NCI-H2227 (cell line): ENCODE measurements around the gene TMPRSS4.

ENCODE experiments used
- DNase-seq: peaks from one replicate; lab custom pipeline; 2025; ENCODE audit not compliant: unreplicated experiment; lab: John Stamatoyannopoulos, UW

The TMPRSS4 gene

GRCh38 chr11:118076754-118077281 lies at the start of gene TMPRSS4:
Gene TMPRSS4, plus strand, starts transcription at chr11:118077078. Its CDS starts 225 bp downstream, at chr11:118077303.
- no peak for DNase-seq

- DNase-seq: no peak
Measured at GRCh38 chr11:118027694-118028093, 49.2 kb upstream of the TMPRSS4 start.

GRCh38 chr11:118028626-118029025 lies 48.3 kb upstream of the TMPRSS4 start:
- no peak for DNase-seq

- DNase-seq: no peak
Measured at GRCh38 chr11:118033443-118033842, 43.4 kb upstream of the TMPRSS4 start.

GRCh38 chr11:118042141-118042540 lies 34.7 kb upstream of the TMPRSS4 start:
- DNase-seq: no peak

GRCh38 chr11:118042796-118043195 lies 34.1 kb upstream of the TMPRSS4 start:
- DNase-seq: no peak

GRCh38 chr11:118045191-118045590 lies 31.7 kb upstream of the TMPRSS4 start:
- DNase-seq: no peak

- DNase-seq: no peak
Measured at GRCh38 chr11:118046051-118046963, 30.6 kb upstream of the TMPRSS4 start.

- no peak for DNase-seq
Measured at GRCh38 chr11:118046964-118047700, 29.7 kb upstream of the TMPRSS4 start.

- DNase-seq: no peak
Measured at GRCh38 chr11:118047749-118048148, 29.1 kb upstream of the TMPRSS4 start.

- DNase-seq: no peak
Measured at GRCh38 chr11:118048472-118049370, 28.2 kb upstream of the TMPRSS4 start.

- no peak for DNase-seq
Measured at GRCh38 chr11:118049771-118050170, 27.1 kb upstream of the TMPRSS4 start.

- DNase-seq: no peak
Measured at GRCh38 chr11:118050208-118050891, 26.5 kb upstream of the TMPRSS4 start.

- DNase-seq: no peak
Measured at GRCh38 chr11:118051136-118051610, 25.7 kb upstream of the TMPRSS4 start.

GRCh38 chr11:118051611-118052461 lies 25.0 kb upstream of the TMPRSS4 start:
- no peak for DNase-seq

- no peak for DNase-seq
Measured at GRCh38 chr11:118052581-118053206, 24.2 kb upstream of the TMPRSS4 start.

GRCh38 chr11:118054712-118055640 lies 21.9 kb upstream of the TMPRSS4 start:
- DNase-seq: no peak

GRCh38 chr11:118055966-118056365 lies 20.9 kb upstream of the TMPRSS4 start:
- no peak for DNase-seq
